Measurements from ENCODE around the gene MUC4.

Gene MUC4

GRCh38 chr3:195811756-195812155 is at the start of gene MUC4:
Gene MUC4, minus strand, starts transcription at chr3:195811929. Its CDS starts 112 bp downstream, at chr3:195811817.
- H3K9ac ChIP-seq (ENCODE audit: insufficient read length): no peak within 1 kb of the TSS
- H3K36me3 ChIP-seq (ENCODE audit: insufficient read depth, low read length): no peaks in the 10 kb centered on the region
- H3K4me3 ChIP-seq: no peak within 1 kb of the TSS
- TF ChIP-seq POLR2AphosphoS5 (IDR thresholded peaks at IDR 0.05; ENCODE audit: borderline replicate concordance, low read depth, low read length): no peak
- no peak for TF ChIP-seq FOXP2 (optimal IDR thresholded peaks at IDR 0.05; ENCODE audit: control extremely low read depth, extremely low read length, insufficient read depth)
- TF ChIP-seq EZH2 (IDR thresholded peaks at IDR 0.05): no peak
- no peak for DNase-seq (ENCODE audit: low read depth, low spot score)
- no peak within 1 kb of the TSS for H3K27ac ChIP-seq
- no peaks in the 10 kb centered on the region for H3K9me3 ChIP-seq (ENCODE audit: low read depth, low read length)

GRCh38 chr3:195860456-195860855 is 48.7 kb upstream of the MUC4 start:
- H3K27ac ChIP-seq: no peak overlapping the region

GRCh38 chr3:195859846-195860411 is 48.2 kb upstream of the MUC4 start:
- no peak for TF ChIP-seq EZH2 (IDR thresholded peaks at IDR 0.05)
- TF ChIP-seq POLR2AphosphoS5 (IDR thresholded peaks at IDR 0.05; ENCODE audit: borderline replicate concordance, low read depth, low read length): no peak
- no peak for TF ChIP-seq FOXP2 (optimal IDR thresholded peaks at IDR 0.05; ENCODE audit: control extremely low read depth, extremely low read length, insufficient read depth)
- Histone ChIP-seq H3K36me3 (ENCODE audit: insufficient read depth, low read length) (no peaks in the 10 kb centered on the region), H3K9ac (ENCODE audit: insufficient read length) (no peak overlapping the region), H3K4me3 (no peak overlapping the region), H3K27ac (no peak overlapping the region), H3K9me3 (ENCODE audit: low read depth, low read length) (no peaks in the 10 kb centered on the region)
- DNase-seq (ENCODE audit: low read depth, low spot score): no peak

More at GRCh38 chr3:195860456-195860855, 48.7 kb upstream of the MUC4 start:
- H3K9me3 ChIP-seq (ENCODE audit: low read depth, low read length): no peaks in the 10 kb centered on the region
- H3K4me3 ChIP-seq: no peak overlapping the region
- TF ChIP-seq EZH2 (IDR thresholded peaks at IDR 0.05) (no peak), POLR2AphosphoS5 (IDR thresholded peaks at IDR 0.05; ENCODE audit: borderline replicate concordance, low read depth, low read length) (0 out of 2 replicates have a peak, but pooled peaks have one; percentile 19), FOXP2 (optimal IDR thresholded peaks at IDR 0.05; ENCODE audit: control extremely low read depth, extremely low read length, insufficient read depth) (no peak)
- H3K36me3 ChIP-seq (ENCODE audit: insufficient read depth, low read length): no peaks in the 10 kb centered on the region; the same call in 1 of the 2 replicates
- no peak for DNase-seq (ENCODE audit: low read depth, low spot score)
- H3K9ac ChIP-seq (ENCODE audit: insufficient read length): no peak overlapping the region

GRCh38 chr3:195859061-195859845 is 47.5 kb upstream of the MUC4 start:
- H3K4me3 ChIP-seq: no peak overlapping the region
- no peaks in the 10 kb centered on the region for H3K9me3 ChIP-seq (ENCODE audit: low read depth, low read length)
- no peak overlapping the region for H3K27ac ChIP-seq
- H3K9ac ChIP-seq (ENCODE audit: insufficient read length): no peak overlapping the region
- TF ChIP-seq POLR2AphosphoS5 (IDR thresholded peaks at IDR 0.05; ENCODE audit: borderline replicate concordance, low read depth, low read length) (no peak), FOXP2 (optimal IDR thresholded peaks at IDR 0.05; ENCODE audit: control extremely low read depth, extremely low read length, insufficient read depth) (no peak), EZH2 (IDR thresholded peaks at IDR 0.05) (no peak)
- H3K36me3 ChIP-seq (ENCODE audit: insufficient read depth, low read length): no peaks in the 10 kb centered on the region
- peak; percentile 47 for DNase-seq (ENCODE audit: low read depth, low spot score)

GRCh38 chr3:195856410-195857084 is 44.8 kb upstream of the MUC4 start:
- Histone ChIP-seq H3K9ac (ENCODE audit: insufficient read length) (no peak overlapping the region), H3K27ac (no peak overlapping the region), H3K9me3 (ENCODE audit: low read depth, low read length) (no peaks in the 10 kb centered on the region), H3K4me3 (no peak overlapping the region), H3K36me3 (ENCODE audit: insufficient read depth, low read length) (no peaks in the 10 kb centered on the region)
- DNase-seq (ENCODE audit: low read depth, low spot score): no peak
- TF ChIP-seq FOXP2 (optimal IDR thresholded peaks at IDR 0.05; ENCODE audit: control extremely low read depth, extremely low read length, insufficient read depth): no peak
- TF ChIP-seq EZH2 (IDR thresholded peaks at IDR 0.05): no peak
- no peak for TF ChIP-seq POLR2AphosphoS5 (IDR thresholded peaks at IDR 0.05; ENCODE audit: borderline replicate concordance, low read depth, low read length)

GRCh38 chr3:195855471-195856409 is 44.0 kb upstream of the MUC4 start:
- Histone ChIP-seq H3K9ac (ENCODE audit: insufficient read length) (no peak overlapping the region), H3K9me3 (ENCODE audit: low read depth, low read length) (no peaks in the 10 kb centered on the region), H3K27ac (no peak overlapping the region), H3K4me3 (no peak overlapping the region), H3K36me3 (ENCODE audit: insufficient read depth, low read length) (no peaks in the 10 kb centered on the region)
- TF ChIP-seq EZH2 (IDR thresholded peaks at IDR 0.05) (no peak), FOXP2 (optimal IDR thresholded peaks at IDR 0.05; ENCODE audit: control extremely low read depth, extremely low read length, insufficient read depth) (no peak), POLR2AphosphoS5 (IDR thresholded peaks at IDR 0.05; ENCODE audit: borderline replicate concordance, low read depth, low read length) (no peak)
- DNase-seq (ENCODE audit: low read depth, low spot score): no peak

GRCh38 chr3:195854628-195855294 is 43.0 kb upstream of the MUC4 start:
- no peak for DNase-seq (ENCODE audit: low read depth, low spot score)
- H3K9ac ChIP-seq (ENCODE audit: insufficient read length): no peak overlapping the region
- H3K27ac ChIP-seq: no peak overlapping the region

More at GRCh38 chr3:195854628-195855294, 43.0 kb upstream of the MUC4 start:
- H3K36me3 ChIP-seq (ENCODE audit: insufficient read depth, low read length): no peaks in the 10 kb centered on the region
- no peak for TF ChIP-seq FOXP2 (optimal IDR thresholded peaks at IDR 0.05; ENCODE audit: control extremely low read depth, extremely low read length, insufficient read depth)
- TF ChIP-seq POLR2AphosphoS5 (IDR thresholded peaks at IDR 0.05; ENCODE audit: borderline replicate concordance, low read depth, low read length): no peak
- no peak for TF ChIP-seq EZH2 (IDR thresholded peaks at IDR 0.05)
- H3K9me3 ChIP-seq (ENCODE audit: low read depth, low read length): no peaks in the 10 kb centered on the region
- H3K4me3 ChIP-seq: no peak overlapping the region

All from SK-N-MC (cell line).